Measurements from ENCODE around the gene STRIP1.
"Not testable (repeated sequence)": the region's sequence is repeated elsewhere in the genome, so short reads cannot be mapped to it uniquely, and the experiment has no call there.

The STRIP1 gene

GRCh38 chr1:110011527-110012041 lies 22.8 kb upstream of the STRIP1 start:
- no peak for DNase-seq

DNA sequence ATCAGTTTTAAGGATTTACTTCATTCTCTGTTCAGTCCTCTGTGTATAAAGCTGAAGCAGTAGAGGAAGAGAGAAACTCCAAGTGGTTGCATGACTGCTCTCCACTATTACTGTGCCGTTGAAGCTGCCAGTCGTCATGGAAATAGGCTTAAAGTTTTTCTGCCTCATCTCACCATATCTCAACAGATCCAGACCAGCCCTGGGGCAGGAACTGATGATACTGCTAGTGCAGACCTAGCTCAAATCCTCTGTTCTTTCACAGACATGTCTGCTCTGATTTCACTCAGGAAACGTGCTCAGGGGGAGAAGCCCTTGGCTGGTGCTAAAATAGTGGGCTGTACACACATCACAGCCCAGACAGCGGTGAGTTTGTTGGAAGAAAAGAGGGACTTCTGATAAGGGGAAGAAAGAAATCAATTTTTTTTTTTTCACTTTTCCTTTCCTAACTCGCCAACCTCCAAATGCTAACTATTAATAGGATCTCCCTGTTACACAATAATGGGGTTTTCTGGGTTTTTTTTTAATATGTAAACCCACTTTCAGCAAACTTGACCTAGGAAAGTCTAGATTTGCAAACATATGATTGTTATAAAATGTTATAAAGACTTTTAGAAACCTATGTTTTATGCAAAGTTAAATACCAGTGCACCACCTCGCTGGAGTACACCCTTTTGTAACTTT lies 22.2 kb upstream of the STRIP1 start:
- no peak for DNase-seq

- no peak for DNase-seq
These were observed 16.6 kb upstream of the STRIP1 start for GRCh38 chr1:110017792-110018191.

DNA sequence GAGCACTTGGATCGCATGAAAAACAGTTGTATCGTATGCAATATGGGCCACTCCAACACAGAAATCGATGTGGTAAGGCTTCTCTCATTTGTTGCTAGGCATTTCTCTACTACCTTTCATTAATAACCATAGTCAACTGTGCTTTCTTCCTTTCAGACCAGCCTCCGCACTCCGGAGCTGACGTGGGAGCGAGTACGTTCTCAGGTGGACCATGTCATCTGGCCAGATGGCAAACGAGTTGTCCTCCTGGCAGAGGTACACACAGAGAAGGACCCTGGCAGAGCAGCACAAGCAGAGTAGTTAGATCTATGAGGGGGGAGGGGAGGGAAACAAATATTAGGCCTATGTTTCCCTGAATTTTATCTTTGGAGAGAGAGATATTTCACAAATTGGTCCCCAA lies 16.0 kb upstream of the STRIP1 start:
- DNase-seq, result no peak

- DNase-seq, result no peak
These were observed 14.7 kb upstream of the STRIP1 start for GRCh38 chr1:110019770-110020169.

DNA sequence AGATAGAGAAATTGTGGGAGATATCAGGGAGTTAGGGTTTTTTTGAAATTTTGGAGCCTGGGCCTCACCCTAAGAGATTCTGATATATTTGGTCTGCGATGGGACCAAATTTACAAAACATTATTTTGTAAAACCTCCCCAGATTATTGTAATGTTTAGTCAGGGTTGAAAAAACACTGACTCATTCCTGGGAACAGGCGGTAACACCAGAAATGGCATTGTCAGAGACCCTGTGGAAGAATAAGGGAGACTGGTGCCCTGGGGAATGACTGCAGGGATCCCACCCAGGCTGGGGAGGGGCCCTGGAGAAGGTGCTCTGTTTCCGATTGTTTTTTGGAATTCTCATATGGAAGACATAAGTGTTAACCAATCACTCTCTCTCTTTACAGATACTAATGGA lies 13.1 kb upstream of the STRIP1 start:
- no peak for DNase-seq

DNA sequence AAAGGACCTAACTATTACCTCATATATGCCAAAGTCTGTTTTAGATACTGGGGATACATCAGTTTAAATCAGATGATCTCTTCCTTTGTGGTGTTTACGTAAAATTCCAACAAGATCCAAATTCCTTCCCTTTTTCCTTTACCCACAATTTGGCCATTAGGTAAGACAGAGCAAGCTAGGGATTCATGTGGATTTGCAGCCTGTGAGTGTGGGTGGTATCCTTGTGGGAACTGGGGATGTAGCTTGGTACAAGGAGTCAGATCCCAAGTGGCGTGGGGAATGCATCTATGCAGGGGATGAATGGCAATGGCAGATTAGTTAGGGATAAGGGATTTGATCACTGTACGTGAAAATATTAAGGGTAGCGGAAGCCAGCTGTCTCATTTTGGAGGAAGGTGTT lies 9.8 kb upstream of the STRIP1 start:
- no peak for DNase-seq

DNA sequence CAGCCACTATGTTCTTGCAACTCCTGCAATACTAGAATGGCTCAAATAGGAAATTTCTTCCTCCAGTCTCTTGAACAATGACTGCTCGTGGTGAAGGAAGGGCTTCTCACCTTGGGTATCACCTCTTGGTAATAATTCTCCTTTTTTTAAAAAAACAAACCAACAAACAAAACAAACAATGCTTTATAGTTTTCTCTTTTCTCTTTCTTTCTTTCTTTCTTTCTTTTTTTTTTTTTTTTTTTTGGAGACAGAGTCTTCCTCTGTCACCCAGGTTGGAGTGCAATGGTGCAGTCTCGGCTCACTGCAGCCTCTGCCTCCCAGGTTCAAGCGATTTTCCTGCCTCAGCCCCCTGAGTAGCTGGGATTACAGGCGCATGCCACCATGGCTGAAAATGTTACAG lies 3.7 kb upstream of the STRIP1 start:
- not testable (repeated sequence) for DNase-seq

DNA sequence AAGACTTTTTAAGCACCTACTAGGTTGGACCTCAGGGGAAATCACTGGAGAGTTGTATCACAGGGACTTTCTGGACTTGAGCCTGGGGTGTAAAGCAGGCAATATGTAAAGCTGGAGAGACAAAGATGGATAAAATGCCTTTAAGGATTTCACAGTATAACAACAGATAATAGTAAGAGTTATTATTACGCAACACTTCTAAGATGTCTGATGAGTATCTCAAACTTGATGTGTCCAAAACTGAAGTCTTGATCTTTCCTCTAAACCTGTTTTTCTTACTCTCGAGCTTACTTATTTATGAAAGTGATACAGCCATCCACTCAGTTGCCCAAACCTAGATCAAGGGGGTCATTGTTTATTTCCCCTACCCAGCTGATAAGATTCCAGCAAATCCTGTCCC lies 2.1 kb upstream of the STRIP1 start:
- no peak for DNase-seq

DNA sequence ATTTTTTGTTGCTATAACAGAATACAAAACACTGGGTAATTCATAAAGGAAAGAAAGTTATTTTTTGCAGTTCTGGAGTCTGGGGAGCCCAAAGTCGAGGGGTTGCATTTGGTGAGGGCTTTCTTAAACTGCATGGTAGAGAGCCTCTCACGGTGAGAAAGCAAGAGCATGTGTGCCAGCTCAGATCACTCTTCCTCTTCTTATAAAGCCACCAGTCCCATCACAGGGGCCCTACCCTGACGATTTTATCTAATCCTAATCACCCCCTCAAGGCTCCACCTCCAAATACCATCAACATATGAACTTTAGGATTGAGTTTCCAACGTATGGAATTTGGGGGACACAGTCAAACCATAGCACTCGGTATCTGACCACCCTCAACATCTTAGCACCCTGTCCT lies 1.0 kb upstream of the STRIP1 start:
- no peak for DNase-seq

DNA sequence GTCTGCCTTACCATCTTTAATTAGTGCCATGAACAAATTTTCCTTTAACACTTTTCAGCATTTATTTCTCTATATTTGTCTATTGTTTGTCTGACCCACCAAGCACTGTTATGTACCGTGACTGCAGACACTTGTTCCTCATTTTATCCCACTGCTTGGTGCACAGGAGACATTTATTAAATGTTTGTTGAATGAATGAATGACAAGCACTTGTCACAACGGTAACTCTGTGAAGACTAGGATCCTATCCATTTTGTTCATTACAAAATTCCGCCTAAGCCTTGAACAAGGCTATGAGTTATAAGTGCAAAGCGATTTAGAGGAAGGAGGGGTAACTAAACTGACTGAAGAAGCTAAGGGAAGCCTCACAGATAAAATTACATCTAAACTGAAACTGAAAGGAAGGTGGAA lies 379 bp upstream of the STRIP1 start:
- no peak for DNase-seq

GRCh38 chr1:110035236-110035752 lies 870 bp downstream of the STRIP1 start:
- peak in 1 of 2 experiments; percentile 6 for DNase-seq

- no peak for DNase-seq
These were observed 3.8 kb downstream of the STRIP1 start for GRCh38 chr1:110038271-110038670.

DNA sequence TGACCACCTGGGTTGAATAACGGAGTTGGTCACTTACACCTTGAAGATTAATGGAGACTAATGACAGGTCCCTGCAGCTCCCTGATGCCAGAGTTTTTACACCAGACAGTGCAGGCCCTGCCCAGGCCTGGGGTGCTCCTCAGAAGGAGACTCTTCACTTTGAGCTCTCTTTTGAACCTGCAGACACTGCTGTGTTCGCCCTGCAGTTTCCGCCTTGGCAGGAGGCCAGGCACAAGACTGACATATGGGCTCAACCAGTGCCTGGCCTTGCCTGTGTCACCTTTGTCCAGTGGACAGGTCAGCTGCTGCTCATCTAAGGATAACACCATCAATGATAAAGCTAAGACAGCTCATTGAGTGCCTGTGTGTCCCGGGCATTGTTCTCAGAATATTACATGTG lies 5.2 kb downstream of the STRIP1 start:
- no peak for DNase-seq

DNA sequence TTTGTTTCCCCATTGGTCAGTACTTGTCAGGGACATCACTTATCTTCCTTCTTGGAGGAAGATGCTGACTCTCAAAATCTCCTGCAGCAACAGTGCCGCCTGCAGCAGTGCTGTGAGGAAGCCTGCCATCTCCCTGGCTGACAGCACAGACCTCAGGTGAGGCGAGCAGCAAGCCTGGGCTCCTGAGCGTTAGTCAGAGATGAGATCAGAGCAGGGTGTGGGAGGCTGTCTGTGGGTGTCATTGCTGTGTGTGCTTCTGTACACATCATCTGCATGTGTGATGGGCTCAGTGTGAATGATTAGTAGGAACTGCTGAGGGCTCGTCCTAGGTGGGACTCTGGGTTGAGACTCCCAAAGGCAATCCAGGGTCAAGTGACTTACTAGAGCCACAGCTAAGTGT lies 6.1 kb downstream of the STRIP1 start:
- no peak for DNase-seq

DNA sequence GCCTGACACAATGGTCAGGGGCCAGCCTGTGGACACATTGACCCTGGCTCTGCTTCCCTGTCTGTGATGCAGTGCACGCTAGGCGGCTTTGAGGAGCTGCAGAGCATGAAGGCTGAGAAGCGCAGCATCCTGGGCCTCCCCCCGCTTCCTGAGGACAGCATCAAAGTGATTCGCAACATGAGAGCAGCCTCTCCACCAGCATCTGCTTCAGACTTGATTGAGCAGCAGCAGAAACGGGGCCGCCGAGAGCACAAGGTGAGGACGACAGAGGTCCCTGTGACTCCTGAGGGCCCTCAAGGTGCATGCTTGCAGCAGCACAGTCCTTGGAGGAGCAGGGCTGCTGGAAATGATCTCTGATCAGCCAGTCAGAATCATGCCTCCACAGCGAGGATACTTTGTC lies 8.6 kb downstream of the STRIP1 start:
- DNase-seq, result no peak

- DNase-seq, result no peak
These were observed 13.0 kb downstream of the STRIP1 start for GRCh38 chr1:110047463-110047862.

DNA sequence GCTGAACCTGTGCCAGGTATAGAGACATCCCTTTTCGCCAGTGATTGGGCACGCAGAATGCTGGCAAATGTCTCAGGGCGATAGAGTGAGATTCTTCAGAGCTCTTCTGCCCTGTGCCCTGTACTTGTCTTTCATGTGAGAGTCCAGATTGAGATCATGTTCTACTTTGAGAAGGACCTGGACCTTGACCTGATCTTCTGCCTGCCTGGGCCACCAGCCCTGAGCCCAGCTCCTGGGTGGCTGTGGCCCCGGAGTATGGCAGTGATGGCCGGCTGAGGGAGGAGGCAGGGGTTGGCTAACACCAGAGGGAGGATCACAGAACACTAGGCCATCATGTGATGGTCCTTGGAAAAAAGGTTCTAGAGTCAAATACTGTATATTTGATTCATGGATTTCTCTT lies 13.8 kb downstream of the STRIP1 start:
- no peak for DNase-seq

- no peak for DNase-seq
These were observed 14.6 kb downstream of the STRIP1 start for GRCh38 chr1:110048923-110049601.

DNA sequence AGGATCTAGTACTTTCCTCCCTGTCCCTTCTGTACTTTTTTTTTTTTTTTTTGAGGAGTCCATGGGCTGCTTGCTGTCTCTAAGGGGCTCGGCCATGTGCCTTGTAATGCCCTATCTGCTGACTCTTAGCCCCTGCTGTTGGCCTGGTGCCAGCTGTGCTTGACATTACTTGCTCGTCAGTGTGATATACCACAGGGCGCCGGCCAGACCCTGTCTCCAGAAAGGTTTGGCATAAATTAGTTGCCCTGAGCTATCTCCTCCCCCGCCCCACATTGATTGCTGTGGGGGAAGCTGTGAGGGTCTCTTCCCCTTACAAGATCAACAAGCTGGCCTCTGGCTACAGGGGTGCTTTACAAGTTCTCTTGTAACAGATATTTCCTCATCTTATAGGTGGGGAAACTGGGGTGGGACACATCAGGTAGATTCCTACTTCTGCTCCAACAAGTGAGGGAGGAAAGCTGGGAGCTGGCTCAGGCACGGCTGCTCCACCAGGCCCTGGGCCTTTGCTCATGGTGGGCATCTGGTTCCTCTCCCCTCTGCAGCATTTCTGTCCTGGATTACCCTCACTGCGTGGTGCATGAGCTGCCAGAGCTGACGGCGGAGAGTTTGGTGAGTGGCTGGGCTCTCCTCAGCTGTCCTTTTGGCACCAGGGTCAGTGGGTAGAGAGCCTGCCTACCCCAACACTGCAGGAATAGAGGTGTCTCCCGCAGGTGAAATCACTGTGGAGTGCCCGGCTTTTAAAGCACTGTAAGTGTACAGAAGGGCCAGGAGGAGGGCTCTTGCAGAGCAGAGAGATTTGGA lies 15.6 kb downstream of the STRIP1 start:
- no peak for DNase-seq

GRCh38 chr1:110050602-110051261 lies 16.3 kb downstream of the STRIP1 start:
- DNase-seq, result no peak

- DNase-seq, result no peak
These were observed 16.8 kb downstream of the STRIP1 start for GRCh38 chr1:110051262-110051648.
